DND-41 (cell line): ENCODE results near the gene CASQ2.

Source experiments
- ATAC-seq: fragments of 200-7000 bp; cut with Tn5 transposase; 3 replicates; pipeline ENCODE4 v1.9.1; 2021; ENCODE audit warnings: low read depth; ENCODE audit not compliant: insufficient read depth
- DNase-seq: peaks from one replicate; pipeline ENCODE4 v3.0.0-alpha.2; 2020
- H2AFZ ChIP-seq: 2 replicates; pipeline ENCODE4 v1.6.0; 2012; ENCODE audit warnings: low read depth, low read length
- H3K27ac ChIP-seq: 2 replicates; pipeline ENCODE4 v1.5.1; 2012; ENCODE audit warnings: low read length, inconsistent platforms
- H3K27me3 ChIP-seq: fragments of 200-600 bp; sonication (generic); 2 replicates; pipeline ENCODE4 v1.6.0; 2012; ENCODE audit warnings: low read length, mild to moderate bottlenecking, inconsistent platforms; ENCODE audit not compliant: insufficient read depth, poor library complexity
- H3K36me3 ChIP-seq: 2 replicates; pipeline ENCODE4 v1.5.1; 2012; ENCODE audit warnings: low read length, inconsistent platforms; ENCODE audit not compliant: insufficient read depth
- H3K4me1 ChIP-seq: 2 replicates; pipeline ENCODE4 v1.5.1; 2012; ENCODE audit warnings: mild to moderate bottlenecking, low read length; ENCODE audit not compliant: insufficient read depth
- H3K4me2 ChIP-seq: 2 replicates; pipeline ENCODE4 v1.6.0; 2012; ENCODE audit warnings: mild to moderate bottlenecking, moderate library complexity, low read length, inconsistent platforms; ENCODE audit not compliant: insufficient read depth
- H3K4me3 ChIP-seq, 2 experiments: fragments of 200-600 bp in 1 of 2; shearing (Covaris generic) in 1 of 2; 2 replicates each; pipeline ENCODE4 v1.5.1; 2012 to 2016; ENCODE audit warnings: inconsistent platforms in 2 of 2, low read length in 2 of 2, mild to moderate bottlenecking in 2 of 2, low read depth in 1 of 2, moderate library complexity in 1 of 2
- H3K79me2 ChIP-seq: 2 replicates; pipeline ENCODE4 v1.6.0; 2012; ENCODE audit warnings: low read length, inconsistent platforms; ENCODE audit not compliant: insufficient read depth
- H3K9ac ChIP-seq: 2 replicates; pipeline ENCODE4 v1.6.0; 2012; ENCODE audit warnings: low read depth, mild to moderate bottlenecking, inconsistent platforms, low read length, moderate library complexity
- H3K9me3 ChIP-seq: 2 replicates; pipeline ENCODE4 v1.5.1; 2012; ENCODE audit warnings: low read length, moderate library complexity, mild to moderate bottlenecking, inconsistent platforms; ENCODE audit not compliant: insufficient read depth, severe bottlenecking
- H4K20me1 ChIP-seq: 2 replicates; pipeline ENCODE4 v1.6.0; 2012; ENCODE audit warnings: low read length; ENCODE audit not compliant: insufficient read depth
- EZH2 ChIP-seq: IDR thresholded peaks from 3 replicates; pipeline ENCODE4 v1.6.1; 2012; ENCODE audit warnings: borderline replicate concordance, low read depth, mild to moderate bottlenecking, moderate library complexity, low read length, inconsistent platforms; ENCODE audit not compliant: severe bottlenecking
- TF ChIP-seq, protein P1 (sequence below): IDR thresholded peaks from 2 replicates; pipeline ENCODE4 v1.5.1; 2012; ENCODE audit warnings: borderline replicate concordance, low read length, moderate library complexity, mild to moderate bottlenecking; ENCODE audit not compliant: poor library complexity, severe bottlenecking; ENCODE audit errors: extremely low read depth

Gene CASQ2

GRCh38 chr1:115768549-115768948 lies at the start of gene CASQ2:
Gene CASQ2, minus strand, starts transcription at chr1:115768714. Its CDS starts 173 bp downstream, at chr1:115768541.
- Histone ChIP-seq H3K4me1 (0 out of 2 replicates have a peak, but pooled peaks cover 2% of the 10 kb centered on the region), H3K36me3 (no peaks in the 10 kb centered on the region), H3K4me2 (no peak within 1 kb of the TSS), H3K27ac (no peak within 1 kb of the TSS), H2AFZ (no peak within 1 kb of the TSS), H3K27me3 (peaks cover 4% of the 10 kb centered on the region), H3K9ac (no peak within 1 kb of the TSS), H3K4me3 (no peak within 1 kb of the TSS), H3K9me3 (no peaks in the 10 kb centered on the region), H4K20me1 (no peaks in the 10 kb centered on the region), H3K79me2 (no peaks in the 10 kb centered on the region)
- no peak for TF ChIP-seq EZH2
- TF ChIP-seq, protein P1, sequence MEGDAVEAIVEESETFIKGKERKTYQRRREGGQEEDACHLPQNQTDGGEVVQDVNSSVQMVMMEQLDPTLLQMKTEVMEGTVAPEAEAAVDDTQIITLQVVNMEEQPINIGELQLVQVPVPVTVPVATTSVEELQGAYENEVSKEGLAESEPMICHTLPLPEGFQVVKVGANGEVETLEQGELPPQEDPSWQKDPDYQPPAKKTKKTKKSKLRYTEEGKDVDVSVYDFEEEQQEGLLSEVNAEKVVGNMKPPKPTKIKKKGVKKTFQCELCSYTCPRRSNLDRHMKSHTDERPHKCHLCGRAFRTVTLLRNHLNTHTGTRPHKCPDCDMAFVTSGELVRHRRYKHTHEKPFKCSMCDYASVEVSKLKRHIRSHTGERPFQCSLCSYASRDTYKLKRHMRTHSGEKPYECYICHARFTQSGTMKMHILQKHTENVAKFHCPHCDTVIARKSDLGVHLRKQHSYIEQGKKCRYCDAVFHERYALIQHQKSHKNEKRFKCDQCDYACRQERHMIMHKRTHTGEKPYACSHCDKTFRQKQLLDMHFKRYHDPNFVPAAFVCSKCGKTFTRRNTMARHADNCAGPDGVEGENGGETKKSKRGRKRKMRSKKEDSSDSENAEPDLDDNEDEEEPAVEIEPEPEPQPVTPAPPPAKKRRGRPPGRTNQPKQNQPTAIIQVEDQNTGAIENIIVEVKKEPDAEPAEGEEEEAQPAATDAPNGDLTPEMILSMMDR: no peak
- DNase-seq (no peak), ATAC-seq (no peak)

GRCh38 chr1:115815694-115816093 lies 47.2 kb upstream of the CASQ2 start:
- Histone ChIP-seq H3K27ac (no peak overlapping the region), H3K36me3 (no peaks in the 10 kb centered on the region)

DNA sequence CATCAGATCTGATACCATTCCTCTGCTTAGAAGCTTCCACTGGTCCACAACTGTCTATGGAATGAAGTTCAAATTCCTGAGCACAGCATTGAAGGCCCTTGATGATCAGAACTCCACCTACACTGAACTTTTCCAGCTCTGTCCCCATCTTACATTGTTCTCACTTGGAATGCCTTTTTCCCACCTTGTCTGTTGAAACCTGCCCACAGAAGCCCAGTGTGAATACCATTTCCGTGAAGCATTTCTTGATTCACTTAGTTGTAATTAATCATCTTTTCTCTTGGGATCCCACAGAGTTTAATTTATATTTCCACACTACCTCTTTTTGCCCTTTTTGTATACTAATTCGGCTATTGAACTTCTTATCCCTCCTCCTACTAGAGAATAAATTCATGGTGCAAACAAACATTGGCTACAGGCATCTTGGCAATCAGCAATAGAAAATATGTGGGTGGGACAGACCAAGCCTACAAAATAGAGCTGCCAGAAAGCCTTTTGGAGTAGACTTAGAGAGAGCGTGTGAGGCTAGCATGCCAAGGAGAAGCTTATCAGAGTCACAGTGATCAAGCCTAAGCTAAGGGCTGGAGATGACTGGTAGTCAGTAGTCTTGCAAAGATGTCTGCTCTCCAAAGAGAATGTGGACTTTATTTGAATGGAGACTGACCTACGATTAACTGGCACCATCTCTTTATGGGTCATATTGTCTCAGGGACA lies 46.3 kb upstream of the CASQ2 start:
- no peak overlapping the region for H2AFZ ChIP-seq
- no peak for TF ChIP-seq EZH2
- TF ChIP-seq, protein P1: no peak
- no peaks in the 10 kb centered on the region for H3K36me3 ChIP-seq
- no peaks in the 10 kb centered on the region for H3K27me3 ChIP-seq
- no peaks in the 10 kb centered on the region for H3K79me2 ChIP-seq
- no peaks in the 10 kb centered on the region for H3K9me3 ChIP-seq
- no peak overlapping the region for H3K4me3 ChIP-seq
- no peak for ATAC-seq
- H4K20me1 ChIP-seq: no peaks in the 10 kb centered on the region
- no peak for DNase-seq
- H3K9ac ChIP-seq: no peak overlapping the region
- H3K4me1 ChIP-seq: no peaks in the 10 kb centered on the region
- H3K4me2 ChIP-seq: no peak overlapping the region
- H3K27ac ChIP-seq: no peak overlapping the region

More at GRCh38 chr1:115815694-115816093, 47.2 kb upstream of the CASQ2 start:
- ATAC-seq: no peak
- no peaks in the 10 kb centered on the region for H3K4me1 ChIP-seq
- no peaks in the 10 kb centered on the region for H4K20me1 ChIP-seq
- H3K4me2 ChIP-seq: no peak overlapping the region
- TF ChIP-seq, protein P1: no peak
- TF ChIP-seq EZH2: no peak
- no peaks in the 10 kb centered on the region for H3K9me3 ChIP-seq
- no peak for DNase-seq
- no peaks in the 10 kb centered on the region for H3K27me3 ChIP-seq
- no peak overlapping the region for H3K9ac ChIP-seq
- no peak overlapping the region for H3K4me3 ChIP-seq
- H2AFZ ChIP-seq: no peak overlapping the region
- H3K79me2 ChIP-seq: no peaks in the 10 kb centered on the region
